HG03066 (cell line): ENCODE measurements around the gene MAPK10.

Experiments
- ATAC-seq: cut with Tn5 transposase; IDR thresholded peaks from one replicate; pipeline ENCODE4 v1.9.1; 2021; ENCODE audit warnings: low read depth; ENCODE audit not compliant: unreplicated experiment

Gene MAPK10

DNA sequence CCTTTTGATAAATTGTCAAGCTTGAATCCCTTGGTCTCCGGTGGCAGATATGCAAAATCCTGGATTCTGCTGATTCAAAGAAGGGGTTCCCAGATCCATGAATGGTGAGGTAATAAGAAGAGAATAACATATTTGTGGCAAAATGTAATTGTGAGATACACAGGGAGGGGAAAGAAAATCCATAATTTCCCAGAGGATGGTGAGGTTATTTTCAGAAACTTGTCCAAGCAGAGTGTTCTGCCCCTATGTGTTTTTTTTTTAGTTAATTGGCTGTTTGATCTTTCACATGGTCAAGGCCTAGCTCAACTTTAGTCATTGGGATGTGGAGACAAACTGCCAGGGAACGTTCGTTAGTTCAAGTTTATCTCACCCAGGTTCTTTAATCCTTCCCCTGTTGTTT, 408.8 kb downstream of the MAPK10 start:
- ATAC-seq = no peak

DNA sequence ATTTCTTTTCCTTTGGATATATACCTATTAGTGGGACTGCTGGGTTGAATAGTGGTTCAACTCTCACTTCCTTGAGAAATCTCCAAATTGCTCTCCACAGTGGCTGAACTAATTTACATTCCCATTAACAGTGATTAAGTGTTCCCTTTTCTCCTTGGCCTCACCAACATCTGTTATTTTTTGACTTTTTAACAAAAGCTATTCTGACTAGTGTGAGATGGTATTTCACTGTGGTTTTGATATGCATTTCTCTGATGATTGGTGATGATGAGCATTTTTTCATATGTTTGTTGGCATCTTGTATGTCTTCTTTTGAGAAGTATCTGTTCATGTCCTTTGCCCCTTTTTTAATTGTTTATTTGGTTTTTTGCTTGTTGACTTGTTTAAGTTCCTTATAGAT, 413.0 kb downstream of the MAPK10 start:
- ATAC-seq = no peak

DNA sequence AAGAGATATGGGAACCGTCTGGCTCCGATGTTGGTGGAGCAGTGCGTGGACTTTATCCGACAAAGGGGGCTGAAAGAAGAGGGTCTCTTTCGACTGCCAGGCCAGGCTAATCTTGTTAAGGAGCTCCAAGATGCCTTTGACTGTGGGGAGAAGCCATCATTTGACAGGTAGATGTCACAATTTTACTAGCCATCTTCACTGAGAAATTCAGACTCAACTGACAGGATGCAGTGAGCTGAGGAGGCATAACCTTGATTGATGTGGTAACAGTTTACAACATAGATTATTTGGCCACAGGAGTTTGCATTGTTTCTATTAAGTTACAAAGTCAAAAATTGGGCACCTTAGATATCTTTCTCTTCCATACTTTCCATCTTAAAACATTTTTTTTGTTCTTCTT, 417.7 kb downstream of the MAPK10 start:
- ATAC-seq = no peak

DNA sequence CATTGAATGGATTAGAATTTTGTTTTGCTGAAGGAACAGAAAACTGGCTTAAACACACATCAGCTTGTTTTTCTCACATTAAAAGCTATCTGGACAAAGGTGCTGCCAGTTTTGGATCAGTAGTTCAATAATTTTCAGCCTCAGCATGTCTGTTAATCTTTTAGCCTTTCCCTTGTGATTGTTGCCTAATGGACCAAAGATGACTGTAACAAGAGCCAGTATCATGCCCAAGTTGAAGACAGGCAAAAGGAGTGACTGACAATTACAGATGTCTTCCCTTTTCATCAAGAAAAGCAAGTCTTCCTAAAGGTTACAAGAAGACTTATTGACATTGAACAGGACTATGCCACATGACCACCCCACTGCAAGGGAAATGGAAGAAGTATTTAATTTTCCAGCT, 419.7 kb downstream of the MAPK10 start:
- ATAC-seq = no peak
